GM21526 (cell line): ENCODE results near the gene SH3RF3.

Experiments
- ATAC-seq: cut with Tn5 transposase; IDR thresholded peaks from one replicate; pipeline ENCODE4 v1.9.1; 2021; ENCODE audit warnings: moderate library complexity; ENCODE audit not compliant: unreplicated experiment, low FRiP score

Gene SH3RF3

DNA sequence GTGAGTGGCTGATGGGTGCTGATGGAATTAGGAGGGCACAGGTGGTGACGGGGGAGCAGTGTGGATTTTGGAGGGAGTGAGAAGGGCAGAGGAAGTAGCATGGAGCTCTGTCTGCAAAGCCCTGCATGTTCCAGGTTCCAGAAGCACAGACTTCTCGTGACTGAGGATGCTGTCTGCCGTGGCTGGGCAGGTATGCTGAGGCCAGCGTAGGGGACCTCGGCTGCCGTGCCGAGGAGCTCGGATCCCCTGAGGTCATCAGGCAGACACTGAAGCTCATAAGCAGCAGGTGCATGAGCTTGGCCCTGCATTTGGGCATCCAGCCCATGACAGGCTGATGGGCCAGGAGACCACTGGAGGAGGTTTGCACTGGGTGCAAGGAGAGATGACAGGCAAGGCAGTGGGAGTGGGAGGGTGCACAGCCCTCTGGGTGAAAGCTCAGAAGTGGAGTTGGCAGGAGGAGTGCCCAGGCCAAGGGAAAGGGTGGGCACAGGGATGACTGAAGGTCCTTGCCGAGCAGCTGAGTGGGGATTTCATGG lies 215.3 kb downstream of the SH3RF3 start:
- ATAC-seq: no peak

GRCh38 chr2:109345091-109345490 lies 216.1 kb downstream of the SH3RF3 start:
- ATAC-seq: no peak

DNA sequence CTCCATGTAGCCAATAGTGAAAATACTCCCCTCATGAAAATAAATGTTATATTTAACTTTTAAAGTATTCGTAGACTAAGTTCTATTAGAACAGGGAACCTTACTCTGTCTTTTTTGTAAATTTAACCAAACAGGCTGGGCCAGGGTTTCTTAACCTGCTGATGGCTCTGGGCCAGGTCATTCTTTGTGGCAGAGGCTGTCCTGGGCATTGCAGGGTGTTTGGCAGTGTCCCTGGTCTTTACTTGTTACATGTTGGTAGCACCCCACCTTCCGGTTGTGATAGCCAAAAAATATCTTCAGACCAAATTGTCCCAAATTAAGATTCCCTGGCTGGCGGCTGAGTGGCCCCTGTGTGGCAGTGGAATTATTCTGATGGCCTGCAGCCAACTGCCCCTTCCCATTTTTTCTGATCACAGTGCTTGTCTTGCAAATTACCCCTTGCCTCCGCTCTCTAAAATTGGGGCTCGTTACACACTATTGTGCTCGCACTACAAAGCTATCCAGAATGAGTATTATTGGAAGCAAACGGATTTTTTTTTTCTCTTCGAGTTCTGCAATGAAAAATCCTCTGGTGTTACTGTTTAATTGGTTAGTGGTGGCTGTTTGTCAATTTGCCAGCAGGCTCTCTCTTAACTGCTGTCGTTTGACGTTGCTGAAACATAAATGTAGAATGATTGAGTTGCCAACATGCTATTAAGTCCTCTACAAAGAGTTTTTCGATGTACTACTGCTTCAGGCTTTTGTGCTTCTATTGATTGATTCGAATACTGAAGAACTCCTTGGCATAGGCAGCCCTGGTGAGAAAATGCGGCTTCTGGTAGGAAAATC lies 216.9 kb downstream of the SH3RF3 start:
- ATAC-seq: no peak

DNA sequence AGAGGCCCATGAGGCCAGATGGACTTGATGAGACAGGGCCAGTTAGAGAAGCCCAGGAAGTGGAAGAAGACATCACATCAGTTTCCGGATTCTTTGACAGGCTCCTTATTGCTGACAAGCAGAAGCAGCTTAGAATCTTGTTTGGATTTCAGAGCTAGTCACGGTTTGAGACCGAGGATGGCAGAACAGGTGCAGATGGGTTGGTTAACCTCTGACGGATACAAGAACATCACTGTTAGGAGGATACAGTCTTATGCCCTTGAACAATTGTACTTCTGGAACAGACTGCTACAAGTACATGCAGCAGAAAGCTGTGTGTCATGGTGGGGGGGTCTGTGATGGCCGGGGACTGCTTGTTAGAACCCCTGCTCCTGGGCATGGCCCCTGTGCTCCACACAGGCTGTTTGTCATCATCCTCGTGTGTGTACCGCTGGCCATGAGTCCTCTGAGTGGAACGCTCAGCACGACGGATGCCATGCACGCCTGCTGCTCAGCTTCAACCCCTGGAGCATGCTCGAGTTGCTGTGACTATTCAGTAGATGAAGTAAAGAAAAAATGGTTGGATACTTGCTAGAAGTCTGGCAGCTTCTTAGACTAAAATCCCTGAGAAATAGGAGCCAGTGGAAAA lies 217.7 kb downstream of the SH3RF3 start:
- no peak for ATAC-seq

GRCh38 chr2:109347626-109348025 lies 218.6 kb downstream of the SH3RF3 start:
- ATAC-seq: no peak

- no peak for ATAC-seq
Measured at GRCh38 chr2:109348190-109348589, 219.2 kb downstream of the SH3RF3 start.

GRCh38 chr2:109348671-109349502 lies 219.9 kb downstream of the SH3RF3 start:
- no peak for ATAC-seq

GRCh38 chr2:109349503-109350465 lies 220.8 kb downstream of the SH3RF3 start:
- ATAC-seq: no peak

DNA sequence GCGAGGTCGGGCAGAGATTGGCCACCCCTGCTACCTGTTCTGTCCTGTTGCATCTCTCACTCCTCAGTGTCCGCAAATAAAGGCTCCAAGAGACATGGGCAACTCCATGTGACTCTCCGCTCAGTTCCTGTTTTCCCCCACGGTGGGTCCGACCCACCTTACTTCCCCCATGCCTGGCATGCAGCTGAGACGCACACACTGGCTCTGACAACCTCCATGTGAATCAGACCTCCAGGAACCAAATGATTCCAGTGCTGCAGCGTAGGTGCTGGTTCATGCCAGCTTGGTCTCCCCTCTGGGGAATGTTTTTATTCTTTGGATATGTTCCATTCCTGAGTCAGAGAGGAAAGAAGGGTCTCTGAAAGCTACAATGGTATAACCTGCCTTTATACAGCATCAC lies 221.5 kb downstream of the SH3RF3 start:
- ATAC-seq: no peak

DNA sequence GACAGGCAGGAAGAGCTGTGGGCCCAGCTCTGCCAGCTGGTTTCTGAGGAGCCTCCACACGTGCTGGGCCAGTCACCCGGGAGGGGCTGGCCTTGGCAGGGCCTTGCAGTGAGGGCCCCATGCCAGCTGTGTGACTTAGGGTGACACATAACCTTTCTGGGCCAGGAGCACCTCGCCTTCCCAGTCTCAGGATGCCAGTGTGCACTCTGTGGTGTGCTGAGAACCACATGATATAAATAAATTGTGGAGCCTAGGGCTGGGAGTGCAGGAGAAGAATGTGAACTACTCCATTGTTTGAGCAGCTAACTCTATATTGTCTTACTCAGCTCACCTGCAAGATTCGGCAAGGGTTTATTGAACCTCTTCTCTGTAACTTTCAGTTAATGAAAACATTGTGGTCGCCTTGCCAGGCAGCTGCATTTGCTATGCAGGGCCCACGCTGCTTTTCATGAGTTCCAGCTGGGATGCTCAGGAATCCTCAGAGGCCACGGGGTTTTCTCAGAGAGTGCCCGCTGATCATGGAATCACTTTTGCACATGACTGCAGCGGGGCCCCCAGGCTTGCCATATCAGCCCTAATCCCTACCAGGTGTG lies 222.3 kb downstream of the SH3RF3 start:
- ATAC-seq: no peak

DNA sequence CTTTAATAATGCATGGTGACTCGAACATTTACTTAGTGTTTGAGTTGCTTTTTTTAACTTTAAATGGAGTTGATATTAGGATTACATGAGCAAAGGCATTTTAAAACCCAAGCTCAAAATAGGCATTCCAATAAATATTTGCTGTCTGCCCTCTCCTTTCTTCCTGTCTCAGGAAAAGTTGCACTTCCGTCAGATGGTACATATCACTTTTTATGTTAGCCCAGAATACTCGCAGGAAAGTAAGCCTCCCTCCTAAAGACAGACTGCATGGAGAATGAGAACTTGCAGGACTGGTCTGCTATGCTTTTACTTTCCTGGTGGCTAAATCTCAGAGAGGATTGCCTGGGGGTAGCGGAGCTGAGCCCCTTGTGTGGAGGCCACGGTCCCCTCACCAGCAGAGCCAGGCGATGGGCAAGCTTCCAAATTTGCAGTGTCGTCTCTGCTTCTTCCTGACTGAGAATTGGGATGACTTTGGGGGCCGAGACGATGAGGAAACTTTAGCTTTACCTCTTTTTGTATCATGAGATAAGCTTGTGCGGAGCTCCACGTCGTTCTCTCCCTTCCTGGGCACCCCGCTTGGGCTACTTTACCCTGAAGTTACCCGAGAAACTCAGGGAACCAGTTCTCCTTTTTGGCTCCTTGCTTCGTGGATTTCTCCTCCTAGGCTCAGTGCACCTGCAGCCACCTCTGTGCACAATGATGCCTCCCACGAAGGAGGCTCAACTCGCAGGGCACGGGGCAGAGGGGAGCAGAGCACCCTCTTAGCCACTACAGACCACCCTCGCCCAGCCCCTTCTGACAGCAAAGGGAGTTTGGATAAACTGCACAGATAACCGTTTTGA lies 223.3 kb downstream of the SH3RF3 start:
- ATAC-seq: no peak

DNA sequence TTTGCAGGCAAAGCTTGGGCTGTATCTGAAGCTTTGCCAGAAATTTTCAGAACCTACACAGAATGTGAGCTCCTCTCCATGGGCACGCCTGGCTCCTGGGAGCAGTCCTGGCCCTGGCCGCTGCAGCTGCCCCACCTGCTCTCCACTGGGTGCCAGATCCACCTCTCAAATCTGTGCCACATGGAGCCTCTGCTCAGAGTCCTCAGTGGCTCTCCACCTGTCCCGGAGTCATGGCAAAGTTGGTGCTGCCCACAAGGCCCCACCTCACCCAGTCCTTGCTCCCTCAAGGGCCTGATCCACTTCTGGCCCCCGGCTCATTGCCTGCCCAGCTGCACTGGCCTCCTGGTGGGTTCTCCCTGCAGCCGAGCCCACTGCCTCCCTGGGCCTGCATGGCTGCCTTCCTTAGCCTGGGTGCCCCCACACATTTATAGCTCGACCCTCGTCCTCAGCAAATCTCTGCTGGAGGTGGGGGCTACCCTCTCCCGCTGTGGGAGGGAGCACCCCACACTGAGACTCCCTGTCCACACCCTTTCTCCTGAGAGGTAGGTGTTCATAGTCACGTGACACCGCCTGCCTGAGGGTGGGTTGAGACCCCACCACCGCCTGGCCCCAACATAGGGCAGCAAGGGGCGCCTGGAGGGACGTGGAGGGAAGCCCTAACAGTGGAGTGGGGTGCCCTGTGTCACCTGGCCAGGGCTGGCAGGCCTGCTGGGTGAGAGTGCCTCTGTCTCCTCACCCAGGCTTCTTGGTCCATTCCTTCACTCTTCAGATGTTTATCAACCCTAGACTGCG lies 224.1 kb downstream of the SH3RF3 start:
- no peak for ATAC-seq

- ATAC-seq: no peak
Measured at GRCh38 chr2:109353806-109354745, 225.1 kb downstream of the SH3RF3 start.

- no peak for ATAC-seq
Measured at GRCh38 chr2:109355192-109355843, 226.3 kb downstream of the SH3RF3 start.

- ATAC-seq: no peak
Measured at GRCh38 chr2:109356324-109357035, 227.5 kb downstream of the SH3RF3 start.

DNA sequence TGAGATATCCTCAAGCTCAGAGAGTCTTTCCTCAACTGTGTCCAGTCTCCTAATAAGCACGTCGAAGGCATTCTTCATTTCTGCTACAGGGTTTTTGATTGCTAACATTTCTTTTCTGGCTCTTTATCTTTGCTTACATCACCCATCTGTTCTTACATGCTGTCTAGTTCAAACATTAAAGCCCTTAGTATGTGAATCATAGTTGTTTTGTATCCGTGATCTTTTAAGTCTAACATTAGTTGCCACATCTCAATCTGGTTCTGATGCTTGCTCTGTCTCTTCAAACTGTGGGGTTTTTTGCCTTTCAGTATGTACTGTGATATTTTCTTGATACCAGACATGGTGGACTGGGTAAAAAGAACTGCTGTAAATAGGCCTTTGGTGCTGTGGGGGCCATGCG lies 235.2 kb downstream of the SH3RF3 start:
- ATAC-seq: no peak
